AG10803 (cell line): ENCODE results near the gene DHFR.

Experiments used
- DNase-seq: peaks from one replicate; pipeline ENCODE4 v3.0.0; 2010; ENCODE audit warnings: low read depth
- H3K4me3 ChIP-seq: 2 replicates; pipeline ENCODE4 v1.5.1; 2011; ENCODE audit warnings: mild to moderate bottlenecking, low read length, control low read depth
- CTCF ChIP-seq: conservative IDR thresholded peaks from 2 replicates; pipeline ENCODE4 v1.5.1; 2011; ENCODE audit warnings: mild to moderate bottlenecking, low read length, control low read depth, inconsistent platforms

Gene DHFR

GRCh38 chr5:80619086-80619485 lies 35.7 kb downstream of the DHFR start:
- no peak for DNase-seq
- no peak for TF ChIP-seq CTCF

GRCh38 chr5:80618438-80618837 lies 36.3 kb downstream of the DHFR start:
- no peak for DNase-seq
- H3K4me3 ChIP-seq, result no peak overlapping the region
- no peak for TF ChIP-seq CTCF

More at GRCh38 chr5:80619086-80619485, 35.7 kb downstream of the DHFR start:
- H3K4me3 ChIP-seq, result no peak overlapping the region

- no peak overlapping the region for H3K4me3 ChIP-seq
- DNase-seq, result no peak
- TF ChIP-seq CTCF, result no peak
Observed at GRCh38 chr5:80615266-80615914, 39.4 kb downstream of the DHFR start.

GRCh38 chr5:80609692-80610091 lies 45.1 kb downstream of the DHFR start:
- TF ChIP-seq CTCF, result no peak
- DNase-seq, result no peak
- H3K4me3 ChIP-seq, result no peak overlapping the region

- H3K4me3 ChIP-seq, result no peak overlapping the region
- no peak for DNase-seq
- TF ChIP-seq CTCF, result no peak
Observed at GRCh38 chr5:80608731-80609130, 46.1 kb downstream of the DHFR start.

- H3K4me3 ChIP-seq, result no peak overlapping the region
- DNase-seq, result no peak
- TF ChIP-seq CTCF, result no peak
Observed at GRCh38 chr5:80607832-80608231, 47.0 kb downstream of the DHFR start.

GRCh38 chr5:80607343-80607742 lies 47.4 kb downstream of the DHFR start:
- no peak overlapping the region for H3K4me3 ChIP-seq
- no peak for DNase-seq
- no peak for TF ChIP-seq CTCF
